GM10266 (cell line): ENCODE results near the gene TBX6.
A peak's percentile ranks its signal among the peaks of the same experiment; 100 is the strongest.

Experiments used
- DNase-seq: peaks from one replicate; pipeline ENCODE4 v3.0.0; 2012; ENCODE audit errors: extremely low spot score
- TF ChIP-seq, protein P1 (sequence below): IDR thresholded peaks from 2 replicates; pipeline ENCODE4 v1.5.1; 2012; ENCODE audit warnings: mild to moderate bottlenecking, low read depth; ENCODE audit not compliant: control insufficient read depth, insufficient read depth; ENCODE audit errors: missing control alignments

Gene TBX6

DNA sequence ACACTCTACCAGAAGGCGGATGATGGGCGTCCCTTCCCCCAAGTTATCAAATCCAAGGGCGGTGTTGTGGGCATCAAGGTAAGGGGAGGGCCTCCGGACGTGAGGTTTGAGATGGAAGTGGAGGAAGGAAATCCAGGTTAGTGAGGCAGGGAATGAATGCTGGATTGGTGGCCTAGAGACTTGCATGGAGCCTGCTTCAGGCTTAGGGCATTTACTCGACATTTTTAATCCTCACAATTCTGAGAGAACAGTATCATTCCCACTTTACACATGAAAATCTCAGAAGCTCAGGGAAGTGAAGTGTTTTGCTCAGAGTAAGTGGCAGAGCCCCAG is 24.2 kb downstream of the TBX6 start:
- TF ChIP-seq, protein P1, sequence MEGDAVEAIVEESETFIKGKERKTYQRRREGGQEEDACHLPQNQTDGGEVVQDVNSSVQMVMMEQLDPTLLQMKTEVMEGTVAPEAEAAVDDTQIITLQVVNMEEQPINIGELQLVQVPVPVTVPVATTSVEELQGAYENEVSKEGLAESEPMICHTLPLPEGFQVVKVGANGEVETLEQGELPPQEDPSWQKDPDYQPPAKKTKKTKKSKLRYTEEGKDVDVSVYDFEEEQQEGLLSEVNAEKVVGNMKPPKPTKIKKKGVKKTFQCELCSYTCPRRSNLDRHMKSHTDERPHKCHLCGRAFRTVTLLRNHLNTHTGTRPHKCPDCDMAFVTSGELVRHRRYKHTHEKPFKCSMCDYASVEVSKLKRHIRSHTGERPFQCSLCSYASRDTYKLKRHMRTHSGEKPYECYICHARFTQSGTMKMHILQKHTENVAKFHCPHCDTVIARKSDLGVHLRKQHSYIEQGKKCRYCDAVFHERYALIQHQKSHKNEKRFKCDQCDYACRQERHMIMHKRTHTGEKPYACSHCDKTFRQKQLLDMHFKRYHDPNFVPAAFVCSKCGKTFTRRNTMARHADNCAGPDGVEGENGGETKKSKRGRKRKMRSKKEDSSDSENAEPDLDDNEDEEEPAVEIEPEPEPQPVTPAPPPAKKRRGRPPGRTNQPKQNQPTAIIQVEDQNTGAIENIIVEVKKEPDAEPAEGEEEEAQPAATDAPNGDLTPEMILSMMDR = no peak
- DNase-seq = no peak

DNA sequence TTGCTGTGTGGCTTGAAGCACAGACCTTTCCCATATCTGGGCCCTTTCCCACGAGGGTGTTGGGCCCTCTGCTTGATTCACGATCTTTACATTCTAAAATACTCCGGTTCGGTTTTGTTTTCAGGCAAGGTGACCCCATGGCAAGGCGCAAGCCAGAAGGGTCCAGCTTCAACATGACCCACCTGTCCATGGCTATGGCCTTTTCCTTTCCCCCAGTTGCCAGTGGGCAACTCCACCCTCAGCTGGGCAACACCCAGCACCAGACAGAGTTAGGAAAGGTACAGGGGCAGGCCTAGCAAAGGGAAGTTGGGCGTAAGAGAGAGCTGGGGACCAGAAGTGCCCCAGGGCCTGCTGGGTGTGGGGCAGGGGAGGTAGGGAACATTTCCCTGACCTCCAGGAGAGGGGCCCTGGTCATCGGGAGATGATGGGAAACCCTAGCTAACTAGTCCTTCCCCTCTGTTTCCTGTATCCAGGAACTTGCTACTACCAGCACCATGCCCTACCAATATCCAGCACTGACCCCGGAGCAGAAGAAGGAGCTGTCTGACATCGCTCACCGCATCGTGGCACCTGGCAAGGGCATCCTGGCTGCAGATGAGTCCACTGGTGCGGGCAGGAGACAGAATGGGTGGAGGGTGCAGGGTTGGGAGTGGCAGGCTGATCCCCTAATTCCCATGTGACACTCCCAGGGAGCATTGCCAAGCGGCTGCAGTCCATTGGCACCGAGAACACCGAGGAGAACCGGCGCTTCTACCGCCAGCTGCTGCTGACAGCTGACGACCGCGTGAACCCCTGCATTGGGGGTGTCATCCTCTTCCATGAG is 24.8 kb downstream of the TBX6 start:
- TF ChIP-seq, protein P1 = no peak
- no peak for DNase-seq

DNA sequence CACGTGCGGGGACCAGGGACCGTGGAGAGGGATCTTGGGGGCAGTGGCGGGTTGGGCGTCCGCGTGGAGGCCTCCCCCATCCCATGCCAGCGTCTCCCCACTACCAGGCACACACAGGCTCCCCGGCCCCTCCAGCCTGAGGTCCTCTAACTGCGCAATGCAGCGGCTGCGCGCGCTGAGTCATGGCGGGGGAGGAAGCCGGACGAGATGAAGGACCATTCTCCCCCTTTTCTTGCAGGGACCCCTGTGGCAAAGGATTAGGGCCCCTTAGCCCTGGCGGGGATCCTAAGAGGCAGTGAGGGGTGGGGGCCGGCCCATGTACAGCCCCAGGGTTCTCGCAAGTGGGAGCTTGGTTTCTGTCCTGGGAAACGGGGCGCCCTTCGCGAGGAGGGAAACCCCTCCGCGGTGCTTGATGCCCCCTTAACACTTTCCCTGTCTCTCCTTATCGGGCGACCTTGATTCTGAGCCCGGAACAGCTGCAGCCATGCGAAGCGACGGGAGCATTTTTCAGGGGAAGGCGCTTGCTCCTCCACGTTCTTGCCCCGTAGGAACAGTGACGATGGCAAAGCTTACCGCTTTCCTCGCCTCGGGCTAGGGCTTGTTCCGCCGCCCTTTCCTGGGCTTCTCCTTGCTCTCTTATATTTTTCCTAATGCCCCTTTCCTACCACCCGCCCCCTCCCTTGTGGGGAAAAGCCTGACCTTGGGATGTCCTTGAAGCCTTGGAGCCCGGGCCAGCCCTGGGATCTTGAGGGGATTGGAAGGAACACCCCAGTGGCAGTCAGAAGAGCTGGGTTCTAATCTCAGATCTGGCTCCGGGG is 25.6 kb downstream of the TBX6 start:
- no peak for DNase-seq
- TF ChIP-seq, protein P1 = no peak

DNA sequence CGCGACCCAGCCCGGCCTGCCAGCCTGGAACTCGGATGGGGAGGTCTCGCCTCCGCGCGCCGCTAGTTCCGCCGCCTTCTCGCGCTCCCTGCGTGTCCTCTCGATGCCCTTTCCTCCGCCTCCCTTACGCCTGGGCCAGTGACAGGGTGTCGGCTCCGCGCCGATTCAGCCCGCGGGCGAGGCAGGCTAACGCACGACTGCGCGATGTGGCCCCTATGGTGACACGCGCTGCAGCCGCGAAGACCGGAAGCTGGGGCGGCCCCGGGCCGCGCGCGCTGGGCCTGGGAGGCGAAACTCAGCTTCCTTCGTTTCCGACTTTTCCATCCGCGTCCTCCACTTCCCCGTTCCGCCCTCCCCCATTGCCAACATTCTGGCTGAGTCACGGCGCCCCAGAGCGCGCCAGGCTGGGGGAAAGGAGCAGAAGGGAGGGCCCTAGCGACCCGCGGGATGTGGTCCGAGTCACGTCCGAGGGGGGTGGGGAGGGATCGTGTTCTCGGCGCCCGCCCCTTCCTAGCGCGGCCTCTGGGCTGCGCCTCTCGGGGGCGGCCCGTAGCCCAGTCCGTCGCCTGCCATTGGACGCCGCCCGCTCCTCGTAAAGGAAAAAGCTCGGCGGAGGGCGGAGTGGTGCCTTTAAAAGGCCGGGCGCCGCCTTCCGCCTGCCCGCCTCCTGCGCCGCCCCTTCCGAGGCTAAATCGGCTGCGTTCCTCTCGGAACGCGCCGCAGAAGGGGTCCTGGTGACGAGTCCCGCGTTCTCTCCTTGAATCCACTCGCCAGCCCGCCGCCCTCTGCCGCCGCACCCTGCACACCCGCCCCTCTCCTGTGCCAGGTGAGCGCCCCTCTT is 26.4 kb downstream of the TBX6 start, which contains the start of gene ALDOA:
ALDOA (plus strand) TSS at position 659 of the 841 bp plus-strand sequence. CDS start 1,138 bp downstream, outside the sequence.
- TF ChIP-seq, protein P1 = no peak
- DNase-seq = peak; percentile 96

DNA sequence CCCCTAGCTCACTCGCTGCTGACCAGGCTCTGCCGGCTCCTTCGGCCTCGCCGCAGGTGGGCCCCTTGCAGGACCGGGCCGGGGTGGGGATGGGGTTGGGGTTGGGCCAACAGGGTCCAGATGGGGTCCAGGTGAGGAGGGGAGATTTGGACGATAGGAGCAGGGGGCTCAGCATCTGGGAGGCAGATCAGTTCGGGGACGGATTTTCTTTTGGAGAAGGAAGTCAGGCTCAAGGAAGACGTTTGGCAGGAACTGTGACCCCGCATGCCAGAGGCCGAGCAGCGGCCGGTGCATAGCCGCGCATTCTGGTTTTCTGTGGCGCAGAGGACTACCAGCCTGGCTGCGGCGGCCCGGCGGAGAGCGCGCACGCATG is 27.0 kb downstream of the TBX6 start:
- no peak for DNase-seq

DNA sequence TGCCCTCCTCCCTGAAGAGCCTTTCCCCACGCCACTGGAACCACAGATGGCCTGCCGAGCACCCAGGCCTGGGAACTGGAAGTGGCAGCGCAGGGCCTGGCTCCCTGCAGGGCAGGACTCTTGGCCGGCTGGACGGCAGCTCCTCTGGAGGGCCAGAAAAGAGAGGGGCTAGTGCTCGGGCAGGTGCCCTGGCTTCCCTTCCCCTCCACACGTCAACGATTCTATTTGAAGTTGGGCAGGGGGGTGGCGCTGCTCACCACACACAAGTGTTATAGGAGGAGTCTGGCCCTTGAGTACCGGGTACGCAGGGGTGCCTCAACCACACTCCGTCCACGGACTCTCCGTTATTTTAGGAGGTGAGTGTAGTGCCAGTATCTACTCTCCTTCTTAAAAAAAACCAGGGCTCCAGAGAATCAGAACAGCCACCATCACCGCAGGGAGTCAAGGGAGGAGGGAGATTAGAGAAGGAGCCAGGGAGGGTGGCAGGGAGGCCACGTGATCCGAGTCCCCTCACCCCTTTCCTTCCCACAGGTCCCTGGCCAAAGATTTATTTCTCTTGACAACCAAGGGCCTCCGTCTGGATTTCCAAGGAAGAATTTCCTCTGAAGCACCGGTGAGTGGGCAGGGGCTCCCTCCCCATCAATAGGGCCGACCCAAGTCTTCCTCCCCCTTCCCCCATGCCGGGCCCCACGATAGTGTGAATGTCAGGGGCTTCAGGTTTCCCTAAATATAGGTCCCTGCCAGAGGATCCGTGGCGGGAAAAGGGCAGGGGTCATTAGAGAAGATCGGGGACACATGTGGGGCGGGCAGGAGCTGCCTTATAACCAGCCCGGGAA is 27.6 kb downstream of the TBX6 start:
- TF ChIP-seq, protein P1 = peak; percentile 51
- DNase-seq = peak; percentile 82

More for the DNA sequence above, 27.0 kb downstream of the TBX6 start:
- TF ChIP-seq, protein P1 = no peak
